ENCODE results near the gene FOXP1. TPM values are rescaled to one million over a fixed set of nuclear protein-coding genes. Genes with fewer than 3 reads are reported as not detected.

The FOXP1 gene
- total and polyA plus RNA-seq, 2 of the 13 experiments (the other 11 are each of a cell fraction or from before 2014, with no cell fraction given): 40.4 to 59.0 TPM

DNA sequence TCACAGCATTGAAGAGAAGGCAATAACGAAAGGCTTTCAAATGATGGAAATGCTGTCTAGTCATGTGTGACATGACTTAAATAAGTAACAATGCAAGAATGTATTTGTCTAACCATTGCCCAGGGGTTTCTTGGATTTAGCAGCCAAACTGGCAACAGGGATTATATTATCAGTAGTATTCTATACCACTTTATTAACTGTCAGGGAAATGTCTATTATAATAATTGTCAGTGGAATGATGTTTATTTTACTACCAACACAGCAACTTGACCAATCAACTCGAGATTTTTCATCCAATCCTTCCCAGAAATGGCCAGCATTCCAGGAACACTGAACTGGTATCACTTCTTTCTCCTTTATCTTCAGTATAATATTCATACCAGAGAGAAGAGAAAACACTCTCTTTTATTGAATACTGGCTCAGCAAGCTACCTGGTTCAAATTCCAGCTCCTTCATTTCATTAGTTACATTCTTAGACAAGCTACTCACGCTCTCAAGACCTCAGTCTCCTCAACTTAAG lies 66.2 kb downstream of the FOXP1 start:
- H3K4me3 ChIP-seq (replicated peaks in 1 of 3; ENCODE audit: insufficient read depth in 1 of 3, low read depth in 2 of 3, low read length in 3 of 3): no peak overlapping the region
- H2AFZ ChIP-seq (ENCODE audit: low read length): no peak overlapping the region
- CTCF ChIA-PET (ENCODE audit: low intra/inter-chr PET ratio, low total read pairs): no interaction called here
- no peak for DNase-seq (ENCODE audit: low spot score)
- ATAC-seq: no peak
- 0 out of 5 replicates have a peak, but pooled peaks cover 0 to 5% of the 10 kb centered on the region in 2 experiments for H3K36me3 ChIP-seq (replicated peaks in 1 of 2; ENCODE audit: control insufficient read depth in 1 of 2, insufficient read depth in 2 of 2, low read length in 2 of 2)
- no TSS peak for BruUV-seq (replicated peaks)
- H3K27ac ChIP-seq (ENCODE audit: extremely low read length, insufficient read depth, low read length): no peak overlapping the region
- no peaks in the 10 kb centered on the region for H3K9me3 ChIP-seq (ENCODE audit: low read length)
- TF ChIP-seq ZNF451 (CRISPR knock-in tag; IDR thresholded peaks at IDR 0.05) (no peak), ZNF652 (CRISPR knock-in tag; IDR thresholded peaks at IDR 0.05; ENCODE audit: borderline replicate concordance, low read depth) (no peak), NFE2 (CRISPR knock-in tag; IDR thresholded peaks at IDR 0.05) (no peak), ZNF556 (CRISPR knock-in tag; IDR thresholded peaks at IDR 0.05; ENCODE audit: borderline replicate concordance) (no peak), HMG20A (CRISPR knock-in tag; IDR thresholded peaks at IDR 0.05; ENCODE audit: borderline replicate concordance) (no peak), PITX1 (CRISPR knock-in tag; IDR thresholded peaks at IDR 0.05) (no peak), CEBPG (CRISPR knock-in tag; IDR thresholded peaks at IDR 0.05) (no peak), ZNF674 (CRISPR knock-in tag; IDR thresholded peaks at IDR 0.05; ENCODE audit: low read depth) (no peak), ZC3H13 (CRISPR knock-in tag; IDR thresholded peaks at IDR 0.05) (no peak), CEBPB (IDR thresholded peaks at IDR 0.05; ENCODE audit: borderline replicate concordance, low read depth, low read length) (no peak), KAT7 (CRISPR knock-in tag; IDR thresholded peaks at IDR 0.05; ENCODE audit: borderline replicate concordance) (no peak), ZNF549 (CRISPR knock-in tag; IDR thresholded peaks at IDR 0.05) (no peak), TAF15 (IDR thresholded peaks at IDR 0.05; ENCODE audit: low read depth, low read length, poor library complexity, severe bottlenecking) (no peak), SRSF1 (optimal IDR thresholded peaks at IDR 0.05; ENCODE audit: low read depth, low read length) (no peak), ZNF317 (CRISPR knock-in tag; IDR thresholded peaks at IDR 0.05) (no peak)
- TF ChIP-seq, protein P1, sequence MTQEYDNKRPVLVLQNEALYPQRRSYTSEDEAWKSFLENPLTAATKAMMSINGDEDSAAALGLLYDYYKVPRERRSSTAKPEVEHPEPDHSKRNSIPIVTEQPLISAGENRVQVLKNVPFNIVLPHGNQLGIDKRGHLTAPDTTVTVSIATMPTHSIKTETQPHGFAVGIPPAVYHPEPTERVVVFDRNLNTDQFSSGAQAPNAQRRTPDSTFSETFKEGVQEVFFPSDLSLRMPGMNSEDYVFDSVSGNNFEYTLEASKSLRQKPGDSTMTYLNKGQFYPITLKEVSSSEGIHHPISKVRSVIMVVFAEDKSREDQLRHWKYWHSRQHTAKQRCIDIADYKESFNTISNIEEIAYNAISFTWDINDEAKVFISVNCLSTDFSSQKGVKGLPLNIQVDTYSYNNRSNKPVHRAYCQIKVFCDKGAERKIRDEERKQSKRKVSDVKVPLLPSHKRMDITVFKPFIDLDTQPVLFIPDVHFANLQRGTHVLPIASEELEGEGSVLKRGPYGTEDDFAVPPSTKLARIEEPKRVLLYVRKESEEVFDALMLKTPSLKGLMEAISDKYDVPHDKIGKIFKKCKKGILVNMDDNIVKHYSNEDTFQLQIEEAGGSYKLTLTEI (CRISPR knock-in tag; conservative IDR thresholded peaks at IDR 0.05): no peak
- TF ChIP-seq, protein P2, sequence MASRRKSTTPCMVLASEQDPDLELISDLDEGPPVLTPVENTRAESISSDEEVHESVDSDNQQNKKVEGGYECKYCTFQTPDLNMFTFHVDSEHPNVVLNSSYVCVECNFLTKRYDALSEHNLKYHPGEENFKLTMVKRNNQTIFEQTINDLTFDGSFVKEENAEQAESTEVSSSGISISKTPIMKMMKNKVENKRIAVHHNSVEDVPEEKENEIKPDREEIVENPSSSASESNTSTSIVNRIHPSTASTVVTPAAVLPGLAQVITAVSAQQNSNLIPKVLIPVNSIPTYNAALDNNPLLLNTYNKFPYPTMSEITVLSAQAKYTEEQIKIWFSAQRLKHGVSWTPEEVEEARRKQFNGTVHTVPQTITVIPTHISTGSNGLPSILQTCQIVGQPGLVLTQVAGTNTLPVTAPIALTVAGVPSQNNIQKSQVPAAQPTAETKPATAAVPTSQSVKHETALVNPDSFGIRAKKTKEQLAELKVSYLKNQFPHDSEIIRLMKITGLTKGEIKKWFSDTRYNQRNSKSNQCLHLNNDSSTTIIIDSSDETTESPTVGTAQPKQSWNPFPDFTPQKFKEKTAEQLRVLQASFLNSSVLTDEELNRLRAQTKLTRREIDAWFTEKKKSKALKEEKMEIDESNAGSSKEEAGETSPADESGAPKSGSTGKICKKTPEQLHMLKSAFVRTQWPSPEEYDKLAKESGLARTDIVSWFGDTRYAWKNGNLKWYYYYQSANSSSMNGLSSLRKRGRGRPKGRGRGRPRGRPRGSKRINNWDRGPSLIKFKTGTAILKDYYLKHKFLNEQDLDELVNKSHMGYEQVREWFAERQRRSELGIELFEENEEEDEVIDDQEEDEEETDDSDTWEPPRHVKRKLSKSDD (CRISPR knock-in tag; IDR thresholded peaks at IDR 0.05; ENCODE audit: low read depth): no peak
- TF ChIP-seq, protein P3, sequence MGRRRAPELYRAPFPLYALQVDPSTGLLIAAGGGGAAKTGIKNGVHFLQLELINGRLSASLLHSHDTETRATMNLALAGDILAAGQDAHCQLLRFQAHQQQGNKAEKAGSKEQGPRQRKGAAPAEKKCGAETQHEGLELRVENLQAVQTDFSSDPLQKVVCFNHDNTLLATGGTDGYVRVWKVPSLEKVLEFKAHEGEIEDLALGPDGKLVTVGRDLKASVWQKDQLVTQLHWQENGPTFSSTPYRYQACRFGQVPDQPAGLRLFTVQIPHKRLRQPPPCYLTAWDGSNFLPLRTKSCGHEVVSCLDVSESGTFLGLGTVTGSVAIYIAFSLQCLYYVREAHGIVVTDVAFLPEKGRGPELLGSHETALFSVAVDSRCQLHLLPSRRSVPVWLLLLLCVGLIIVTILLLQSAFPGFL (CRISPR knock-in tag; IDR thresholded peaks at IDR 0.05): no peak
- intact Hi-C loops (cut with micrococcal nuclease; ENCODE audit: unreplicated experiment) (no loop called here), in situ Hi-C loops (cut with HindIII; ENCODE audit: extremely low pct_ligation_motif_present, low pct_unique_long_range_greater_than_20kb) (no loop called here)
- POLR2A ChIA-PET: no interaction called here
- H3K4me2 ChIP-seq (ENCODE audit: low read depth, low read length): no peak overlapping the region
- H3K27me3 ChIP-seq (ENCODE audit: control insufficient read depth in 1 of 2, insufficient read depth in 2 of 2, low read length in 2 of 2): no peaks in the 10 kb centered on the region
- WGBS (ENCODE audit: low lambda C conversion rate): 94% methylated on average over 3 of the region's 3 CpGs
- H4K20me1 ChIP-seq (ENCODE audit: insufficient read depth, low read length): peaks cover 11% of the 10 kb centered on the region
- H3K4me1 ChIP-seq (ENCODE audit: insufficient read depth, low read length): peaks cover 29% of the 10 kb centered on the region
- no peak overlapping the region for H3K9ac ChIP-seq (ENCODE audit: insufficient read depth, low read depth, low read length)
- peaks cover 52% of the 10 kb centered on the region for H3K79me2 ChIP-seq (ENCODE audit: insufficient read depth, low read length)
- no peak for FAIRE-seq
